H9 (cell line): Measurements from ENCODE around the gene PEAK3. TPM values are rescaled to one million over a fixed set of nuclear protein-coding genes. Genes with fewer than 3 reads are reported as not detected.

Experiments used
- DNase-seq: peaks from one replicate; pipeline ENCODE4 v3.0.0-alpha.2; 2017
- H2AFZ ChIP-seq: one replicate; pipeline ENCODE4 v1.6.1; 2013; ENCODE audit warnings: mild to moderate bottlenecking, low read length, control low read depth, moderate library complexity
- H2AK5ac ChIP-seq: 2 replicates; pipeline ENCODE4 v1.6.1; 2013; ENCODE audit warnings: low read length, control low read depth, mixed read lengths; ENCODE audit not compliant: insufficient read length
- H2BK120ac ChIP-seq: one replicate; pipeline ENCODE4 v1.6.1; 2013; ENCODE audit warnings: low read depth, mild to moderate bottlenecking, low read length, control low read depth, inconsistent platforms; ENCODE audit not compliant: poor library complexity, severe bottlenecking
- H2BK12ac ChIP-seq: 2 replicates; pipeline ENCODE4 v1.6.1; 2013; ENCODE audit warnings: low read length, control low read depth, mixed read lengths, low read depth; ENCODE audit not compliant: insufficient read length
- H2BK15ac ChIP-seq: 2 replicates; pipeline ENCODE4 v1.6.1; 2013; ENCODE audit warnings: low read depth, low read length, control low read depth
- H2BK20ac ChIP-seq: one replicate; pipeline ENCODE4 v1.6.1; 2013; ENCODE audit warnings: low read depth, mild to moderate bottlenecking, low read length, control low read depth, inconsistent platforms; ENCODE audit not compliant: poor library complexity, severe bottlenecking
- H2BK5ac ChIP-seq: 2 replicates; pipeline ENCODE4 v1.6.1; 2013; ENCODE audit warnings: low read length, control low read depth, mixed read lengths; ENCODE audit not compliant: insufficient read length
- H3K14ac ChIP-seq: 2 replicates; pipeline ENCODE4 v1.6.1; 2013; ENCODE audit warnings: low read length, control low read depth; ENCODE audit not compliant: insufficient read depth
- H3K18ac ChIP-seq: 2 replicates; pipeline ENCODE4 v1.6.1; 2013; ENCODE audit warnings: low read depth, mild to moderate bottlenecking, mixed read lengths, low read length, control low read depth; ENCODE audit not compliant: insufficient read length
- H3K23ac ChIP-seq: 2 replicates; pipeline ENCODE4 v1.6.1; 2013; ENCODE audit warnings: low read length, control low read depth, mixed read lengths, low read depth; ENCODE audit not compliant: insufficient read length
- H3K23me2 ChIP-seq: 2 replicates; pipeline ENCODE4 v1.6.1; 2013; ENCODE audit warnings: low read depth, mild to moderate bottlenecking, mixed read lengths, low read length, control low read depth; ENCODE audit not compliant: insufficient read length, poor library complexity, severe bottlenecking
- H3K27ac ChIP-seq: 2 replicates; pipeline ENCODE4 v1.5.1; 2013; ENCODE audit warnings: low read length, control low read depth, mixed read lengths, low read depth; ENCODE audit not compliant: insufficient read length
- H3K27me3 ChIP-seq: 2 replicates; pipeline ENCODE4 v1.6.1; 2013; ENCODE audit warnings: low read length, control low read depth, inconsistent platforms; ENCODE audit not compliant: insufficient read depth
- H3K4ac ChIP-seq: 2 replicates; pipeline ENCODE4 v1.6.1; 2013; ENCODE audit warnings: low read depth, mild to moderate bottlenecking, control low read depth, inconsistent platforms, low read length, moderate library complexity
- H3K4me1 ChIP-seq: 2 replicates; pipeline ENCODE4 v1.6.1; 2013; ENCODE audit warnings: low read length, control low read depth, inconsistent platforms; ENCODE audit not compliant: insufficient read depth
- H3K4me2 ChIP-seq: 2 replicates; pipeline ENCODE4 v1.6.1; 2013; ENCODE audit warnings: low read length, control low read depth, mixed read lengths; ENCODE audit not compliant: insufficient read length, insufficient read depth
- H3K56ac ChIP-seq: 2 replicates; pipeline ENCODE4 v1.6.1; 2013; ENCODE audit warnings: low read depth, mild to moderate bottlenecking, mixed read lengths, low read length, control low read depth; ENCODE audit not compliant: insufficient read length
- H3K79me1 ChIP-seq: 2 replicates; pipeline ENCODE4 v1.6.1; 2013; ENCODE audit warnings: low read depth, mild to moderate bottlenecking, moderate library complexity, low read length, control low read depth, inconsistent platforms; ENCODE audit not compliant: insufficient read depth, poor library complexity, severe bottlenecking
- H3K79me2 ChIP-seq: 2 replicates; pipeline ENCODE4 v1.6.1; 2013; ENCODE audit warnings: low read length, control low read depth, inconsistent platforms; ENCODE audit not compliant: insufficient read depth
- H3K9ac ChIP-seq: 2 replicates; pipeline ENCODE4 v1.6.1; 2013; ENCODE audit warnings: low read length, control low read depth, mixed read lengths; ENCODE audit not compliant: insufficient read length; ENCODE audit errors: extremely low read depth
- H3K9me3 ChIP-seq: one replicate; pipeline ENCODE4 v1.6.1; 2013; ENCODE audit warnings: low read depth, low read length, inconsistent platforms; ENCODE audit not compliant: control insufficient read depth
- H3T11ph ChIP-seq: one replicate; pipeline ENCODE4 v1.6.1; 2013; ENCODE audit warnings: mild to moderate bottlenecking, low read length, control low read depth, inconsistent platforms
- H4K20me1 ChIP-seq: one replicate; pipeline ENCODE4 v1.6.1; 2013; ENCODE audit not compliant: control insufficient read depth, insufficient read length, insufficient read depth
- H4K5ac ChIP-seq: 2 replicates; pipeline ENCODE4 v1.6.1; 2013; ENCODE audit warnings: low read depth, mild to moderate bottlenecking, mixed read lengths, low read length, control low read depth; ENCODE audit not compliant: insufficient read length
- H4K8ac ChIP-seq: replicated peaks from 2 replicates; pipeline ENCODE4 v1.6.1; 2013; ENCODE audit warnings: low read length, control low read depth, mixed read lengths, low read depth; ENCODE audit not compliant: insufficient read length
- H4K91ac ChIP-seq: 2 replicates; pipeline ENCODE4 v1.6.1; 2013; ENCODE audit warnings: low read depth, mild to moderate bottlenecking, moderate library complexity, mixed read lengths, low read length, control low read depth; ENCODE audit not compliant: insufficient read length
- H3K27ac Mint-ChIP-seq, 3 experiments: 2 replicates in 2 of 3; 3 replicates in 1 of 3; pipeline ENCODE4 v1.8.0; 2020 to 2021; ENCODE audit warnings: mixed read lengths in 3 of 3, mild to moderate bottlenecking in 1 of 3, moderate library complexity in 1 of 3
- H3K27me3 Mint-ChIP-seq: 2 replicates; pipeline ENCODE4 v1.8.0; 2021; ENCODE audit warnings: low read depth, mild to moderate bottlenecking, moderate library complexity, mixed read lengths
- H3K36me3 Mint-ChIP-seq, 3 experiments: 2 replicates in 2 of 3; 3 replicates in 1 of 3; pipeline ENCODE4 v1.8.0; 2020 to 2021; ENCODE audit warnings: low read depth in 3 of 3, mixed read lengths in 3 of 3; ENCODE audit not compliant: insufficient read depth in 1 of 3
- H3K4me1 Mint-ChIP-seq, 2 experiments: 2 replicates each; pipeline ENCODE4 v1.8.0; 2020; ENCODE audit warnings: mixed read lengths in 2 of 2
- H3K4me3 Mint-ChIP-seq, 2 experiments: 2 replicates in 1 of 2; 3 replicates in 1 of 2; pipeline ENCODE4 v1.8.0; 2020 to 2021; ENCODE audit warnings: mild to moderate bottlenecking in 2 of 2, mixed read lengths in 2 of 2, moderate library complexity in 1 of 2
- H3K9me3 Mint-ChIP-seq, 2 experiments: 2 replicates in 1 of 2; 3 replicates in 1 of 2; pipeline ENCODE4 v1.8.0; 2020; ENCODE audit warnings: mild to moderate bottlenecking in 2 of 2, mixed read lengths in 2 of 2, moderate library complexity in 1 of 2
- CTCF ChIP-seq: fragments of 200-600 bp; sonication (generic); conservative IDR thresholded peaks from 3 replicates; pipeline ENCODE4 v1.8.0; 2021; ENCODE audit warnings: antibody characterized with exemption, mild to moderate bottlenecking
- WGBS: extraction: QIAGEN DNeasy Blood & Tissue Kit; methylation state at CpG from one replicate; pipeline ENCODE4 v1.1.7; 2013; ENCODE audit warnings: missing lambda C conversion rate, low lambda C conversion rate, mixed read lengths; ENCODE audit not compliant: insufficient read length; ENCODE audit errors: extremely low coverage; 5-methylcytosine and 5-hydroxymethylcytosine counted together
- total RNA-seq: library from RNA; stranded (reverse); gene quantifications from 2 replicates; pipeline ENCODE4 v1.2.1, GENCODE V29; 2021

Gene PEAK3
- total RNA-seq, 1 experiment from 2014 or later, result not detected

DNA sequence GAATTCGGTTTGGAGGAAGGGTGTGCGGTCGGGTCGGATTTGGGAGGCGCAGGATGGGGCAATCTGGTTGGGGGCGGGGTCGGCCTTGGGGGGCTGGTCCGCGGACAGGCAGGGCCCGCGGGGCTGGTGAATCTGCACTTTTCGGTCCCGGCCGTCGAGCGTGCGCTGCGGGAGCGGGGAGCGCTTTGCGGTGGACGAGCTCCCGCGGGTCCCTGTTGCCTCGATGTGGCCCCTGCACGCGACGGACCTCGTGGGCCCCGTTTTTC, 11.9 kb downstream of the PEAK3 start:
- Histone ChIP-seq H2BK12ac (no peak overlapping the region), H3K23ac (no peak overlapping the region), H3K4me2 (peak overlapping the region; percentile 61), H2AK5ac (no peak overlapping the region), H4K8ac (no peak overlapping the region), H3K4me1 (0 out of 2 replicates have a peak, but pooled peaks cover 2% of the 10 kb centered on the region), H3K79me1 (no peaks in the 10 kb centered on the region), H3K27ac (no peak overlapping the region), H3T11ph (no peak overlapping the region), H2AFZ (no peak overlapping the region), H3K79me2 (peaks cover 24% of the 10 kb centered on the region; the same call in 1 of the 2 replicates), H3K18ac (peak overlapping the region; percentile 52), H2BK120ac (no peak overlapping the region), H3K9me3 (no peaks in the 10 kb centered on the region), H3K14ac (peak overlapping the region; percentile 97), H2BK5ac (no peak overlapping the region), H2BK20ac (no peak overlapping the region), H3K4ac (no peak overlapping the region), H3K27me3 (no peaks in the 10 kb centered on the region), H4K5ac (no peak overlapping the region), H3K23me2 (peaks cover 4% of the 10 kb centered on the region), H4K91ac (no peak overlapping the region), H3K9ac (peak overlapping the region; percentile 99), H3K56ac (no peak overlapping the region), H4K20me1 (peaks cover 2% of the 10 kb centered on the region), H2BK15ac (no peak overlapping the region)
- no peak for TF ChIP-seq CTCF
- peak overlapping the region; percentile 42 to 97 (median 94); a peak in 5 of 7 replicates for H3K27ac Mint-ChIP-seq
- no peaks in the 10 kb centered on the region; a peak in 3 of 5 replicates for H3K9me3 Mint-ChIP-seq
- peaks cover 8% of the 10 kb centered on the region for H3K27me3 Mint-ChIP-seq
- H3K36me3 Mint-ChIP-seq, result peaks cover 20 to 41% (median 27%) of the 10 kb centered on the region in 3 experiments
- peak overlapping the region; percentile 91 to 97 for H3K4me3 Mint-ChIP-seq
- H3K4me1 Mint-ChIP-seq, result peaks cover 21 to 34% of the 10 kb centered on the region in 2 experiments
- WGBS, result no CpG with 5 or more reads among the region's 30 CpGs
- DNase-seq, result no peak
